GM12878 (cell line): ENCODE results near the gene SIT1. TPM values are rescaled to one million over a fixed set of nuclear protein-coding genes. Genes with fewer than 3 reads are reported as not detected.
A peak's percentile ranks its signal among the peaks of the same experiment; 100 is the strongest.

Experiments used
- CBFB ChIP-seq: IDR thresholded peaks from 2 replicates; pipeline ENCODE4 v1.6.1; 2016; ENCODE audit warnings: antibody characterized with exemption, low read depth
- CHD2 ChIP-seq: IDR thresholded peaks from 2 replicates; pipeline ENCODE4 v1.6.1; 2011; ENCODE audit warnings: low read depth, low read length, improper control_type of control experiment, borderline replicate concordance
- IKZF1 ChIP-seq: fragments of 450-650 bp; conservative IDR thresholded peaks from 2 replicates; pipeline ENCODE4 v1.6.1; 2017; ENCODE audit warnings: antibody characterized with exemption, mild to moderate bottlenecking
- JUNB ChIP-seq: IDR thresholded peaks from 2 replicates; pipeline ENCODE4 v1.6.1; 2016; ENCODE audit warnings: antibody characterized with exemption, mild to moderate bottlenecking
- NBN ChIP-seq: fragments of 450-650 bp; IDR thresholded peaks from 2 replicates; pipeline ENCODE4 v1.6.1; 2016
- REST ChIP-seq: IDR thresholded peaks from 2 replicates; pipeline ENCODE4 v1.6.1; 2012; ENCODE audit warnings: mild to moderate bottlenecking, low read depth, low read length
- RUNX3 ChIP-seq: IDR thresholded peaks from 2 replicates; pipeline ENCODE4 v1.6.1; 2012; ENCODE audit warnings: low read length, inconsistent platforms
- ZSCAN29 ChIP-seq: fragments of 450-650 bp; IDR thresholded peaks from 2 replicates; pipeline ENCODE4 v1.6.1; 2017; ENCODE audit warnings: mild to moderate bottlenecking, moderate library complexity
- polyA plus RNA-seq, 11 experiments: library from polyadenylated mRNA; depleted of rRNA in 4 of 11; unstranded in 6 of 11; stranded (reverse) in 5 of 11; fragments of >200 nt; fragmentation: Nextera tagmentation in 4 of 11; fragmentation: Illumina TruSeq in 1 of 11; extraction: Ambion mirVana in 4 of 11; extraction: Trizol in 1 of 11; gene quantifications; 1 replicate in 1 of 11; 2 replicates in 10 of 11; pipeline versions ENCODE4 v1.2.1 to v1.2.3, GENCODE V29; 2011 to 2016; ENCODE audit warnings: inconsistent platforms in 2 of 11, missing spikeins in 2 of 11, low read depth in 1 of 11
- total RNA-seq, 4 experiments: library from RNA; depleted of rRNA in 3 of 4; stranded (reverse); fragments of >200 nt in 3 of 4; fragmentation: Illumina TruSeq in 1 of 4; extraction: Trizol in 1 of 4; gene quantifications; 2 replicates each; pipeline versions ENCODE4 v1.2.1 to v1.2.3, GENCODE V29; 2013 to 2021
- TF ChIP-seq, protein P1 (sequence below): fragments of 450-650 bp; IDR thresholded peaks from 2 replicates; pipeline ENCODE4 v1.6.1; 2016; ENCODE audit warnings: mild to moderate bottlenecking

SIT1 gene
- total and polyA plus RNA-seq, 10 of the 15 experiments (the other 5 are each of a cell fraction or from before 2014, with no cell fraction given) = 0.97 to 137 (median 59.7) TPM

DNA sequence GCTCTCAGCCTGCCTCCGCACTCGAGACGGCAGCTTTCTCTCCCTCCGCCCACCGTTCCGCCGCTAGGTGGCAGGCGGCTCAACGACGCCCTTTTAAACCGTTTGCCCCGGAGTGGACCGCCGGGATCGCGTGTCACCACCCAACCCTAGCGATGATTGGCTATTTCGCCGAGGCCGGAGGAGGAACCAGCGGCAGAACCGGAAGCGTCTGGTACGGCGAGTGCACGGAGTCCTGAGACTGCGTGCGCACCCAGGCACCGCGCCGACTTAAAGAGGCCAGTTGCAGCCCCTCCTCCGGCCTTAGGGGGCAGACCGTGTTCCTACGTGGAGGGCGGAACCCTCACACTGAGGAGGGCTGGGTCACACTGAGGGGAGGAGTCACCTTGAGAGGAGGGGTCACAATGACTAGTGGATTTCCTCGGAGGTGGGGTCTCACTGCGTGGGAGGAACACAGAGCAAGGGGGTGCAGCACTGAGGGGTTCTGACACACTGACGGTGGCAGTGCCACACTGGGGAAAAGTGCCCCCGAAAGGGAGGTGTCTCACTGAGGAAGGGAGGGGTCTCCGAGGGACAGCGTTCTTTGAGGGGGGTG, 46.6 kb downstream of the SIT1 start (continued):
- TF ChIP-seq NBN (peak; percentile 56; the same call in 1 of the 2 replicates), ZSCAN29 (no peak), IKZF1 (peak; percentile 68), CBFB (0 out of 2 replicates have a peak, but pooled peaks have one; percentile 35), RUNX3 (no peak), CHD2 (peak; percentile 51; the same call in 1 of the 2 replicates), REST (no peak), JUNB (no peak)
- TF ChIP-seq, protein P1, sequence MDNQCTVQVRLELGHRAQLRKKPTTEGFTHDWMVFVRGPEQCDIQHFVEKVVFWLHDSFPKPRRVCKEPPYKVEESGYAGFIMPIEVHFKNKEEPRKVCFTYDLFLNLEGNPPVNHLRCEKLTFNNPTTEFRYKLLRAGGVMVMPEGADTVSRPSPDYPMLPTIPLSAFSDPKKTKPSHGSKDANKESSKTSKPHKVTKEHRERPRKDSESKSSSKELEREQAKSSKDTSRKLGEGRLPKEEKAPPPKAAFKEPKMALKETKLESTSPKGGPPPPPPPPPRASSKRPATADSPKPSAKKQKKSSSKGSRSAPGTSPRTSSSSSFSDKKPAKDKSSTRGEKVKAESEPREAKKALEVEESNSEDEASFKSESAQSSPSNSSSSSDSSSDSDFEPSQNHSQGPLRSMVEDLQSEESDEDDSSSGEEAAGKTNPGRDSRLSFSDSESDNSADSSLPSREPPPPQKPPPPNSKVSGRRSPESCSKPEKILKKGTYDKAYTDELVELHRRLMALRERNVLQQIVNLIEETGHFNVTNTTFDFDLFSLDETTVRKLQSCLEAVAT = no peak
